ENCODE results near the gene TRIM41. TPM values are rescaled to one million over a fixed set of nuclear protein-coding genes. Genes with fewer than 3 reads are reported as not detected.

The TRIM41 gene
- total RNA-seq, 1 experiment from 2014 or later = 34.2 TPM

DNA sequence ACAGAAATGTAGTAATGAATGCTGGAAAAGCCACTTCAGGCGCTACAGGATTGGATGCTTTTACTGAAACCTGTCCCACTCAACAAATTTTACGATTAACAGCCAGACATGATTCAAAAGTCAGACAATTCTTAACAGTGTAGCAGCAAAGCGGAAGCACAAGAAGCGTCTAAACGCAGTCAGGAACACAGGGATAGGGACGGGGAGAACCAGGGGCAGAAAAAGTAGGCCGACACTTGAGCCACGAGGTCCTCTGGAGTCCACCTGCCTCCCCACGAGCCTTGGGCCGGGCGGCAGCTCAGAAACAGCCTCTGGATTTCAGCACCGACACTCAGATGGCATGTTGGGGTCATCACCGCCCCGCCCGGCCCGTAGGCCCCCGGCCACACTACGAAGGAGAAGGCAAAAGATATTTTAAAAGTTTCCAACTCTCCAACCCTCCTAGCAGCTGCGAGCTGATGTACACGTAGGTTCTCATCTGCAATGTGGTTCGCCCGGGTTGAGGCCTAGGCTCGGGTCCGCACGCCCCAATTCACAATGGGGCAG, 20.0 kb downstream of the TRIM41 start:
- H2BK5ac ChIP-seq (ENCODE audit: insufficient read length, low read length) = peak overlapping the region; percentile 99
- no peak overlapping the region for H3K23ac ChIP-seq (ENCODE audit: insufficient read length, low read depth, low read length)
- H4K5ac ChIP-seq (ENCODE audit: insufficient read length, low read depth, low read length) = peak overlapping the region; percentile 98
- peak overlapping the region; percentile 95 for H3K4me2 ChIP-seq (ENCODE audit: insufficient read depth, insufficient read length, low read length)
- H4K91ac ChIP-seq (ENCODE audit: insufficient read length, low read depth, low read length) = peak overlapping the region; percentile 58
- H3K27ac ChIP-seq (ENCODE audit: insufficient read length, low read depth, low read length) = peak overlapping the region; percentile 99
- peak overlapping the region; percentile 93 for H3K14ac ChIP-seq (ENCODE audit: insufficient read depth, low read length)
- DNase-seq = no peak
- peaks cover 33% of the 10 kb centered on the region for H3K79me2 ChIP-seq (ENCODE audit: insufficient read depth, low read length)
- Mint-ChIP-seq H3K9me3 (peaks cover 3 to 4% of the 10 kb centered on the region in 2 experiments; a peak in 3 of 5 replicates), H3K27ac (peak overlapping the region; percentile 98 to 100 (median 100)), H3K4me1 (peaks cover 28 to 47% of the 10 kb centered on the region in 2 experiments), H3K36me3 (ENCODE audit: insufficient read depth in 1 of 3, low read depth in 3 of 3) (peaks cover 60 to 62% (median 62%) of the 10 kb centered on the region in 3 experiments), H3K27me3 (ENCODE audit: low read depth) (peaks cover 2% of the 10 kb centered on the region), H3K4me3 (peak overlapping the region; percentile 99 to 100)
- no peak overlapping the region for H2BK12ac ChIP-seq (ENCODE audit: insufficient read length, low read depth, low read length)
- H3K9me3 ChIP-seq (ENCODE audit: control insufficient read depth, low read depth, low read length) = no peaks in the 10 kb centered on the region
- no peak overlapping the region for H3T11ph ChIP-seq (ENCODE audit: low read length)
- H2BK20ac ChIP-seq (ENCODE audit: low read depth, low read length, poor library complexity, severe bottlenecking) = no peak overlapping the region
- no peak overlapping the region for H2BK15ac ChIP-seq (ENCODE audit: low read depth, low read length)
- TF ChIP-seq CTCF (conservative IDR thresholded peaks at IDR 0.05) = no peak
- no peaks in the 10 kb centered on the region for H3K4me1 ChIP-seq (ENCODE audit: insufficient read depth, low read length)
- H3K27me3 ChIP-seq (ENCODE audit: insufficient read depth, low read length) = no peaks in the 10 kb centered on the region
- peak overlapping the region; percentile 15; the same call in 1 of the 2 replicates for H3K4ac ChIP-seq (ENCODE audit: low read depth, low read length)
- H2AK5ac ChIP-seq (ENCODE audit: insufficient read length, low read length) = no peak overlapping the region
- H2BK120ac ChIP-seq (ENCODE audit: low read depth, low read length, poor library complexity, severe bottlenecking) = no peak overlapping the region
- H3K9ac ChIP-seq (ENCODE audit: extremely low read depth, insufficient read length, low read length) = peak overlapping the region; percentile 99
- no peak overlapping the region for H2AFZ ChIP-seq (ENCODE audit: low read length)
- H3K18ac ChIP-seq (ENCODE audit: insufficient read length, low read depth, low read length) = peak overlapping the region; percentile 89
- H4K20me1 ChIP-seq (ENCODE audit: control insufficient read depth, insufficient read depth, insufficient read length) = no peaks in the 10 kb centered on the region
- H3K79me1 ChIP-seq (ENCODE audit: insufficient read depth, low read depth, low read length, poor library complexity, severe bottlenecking) = peaks cover 12% of the 10 kb centered on the region
- H3K23me2 ChIP-seq (ENCODE audit: insufficient read length, low read depth, low read length, poor library complexity, severe bottlenecking) = peaks cover 19% of the 10 kb centered on the region
- H4K8ac ChIP-seq (replicated peaks; ENCODE audit: insufficient read length, low read depth, low read length) = peak overlapping the region; percentile 99
- no CpG with 5 or more reads among the region's 25 CpGs for WGBS (ENCODE audit: extremely low coverage, insufficient read length, low lambda C conversion rate)
- no peak overlapping the region for H3K56ac ChIP-seq (ENCODE audit: insufficient read length, low read depth, low read length)

Data from H9 (cell line).